ENCODE measurements around the gene SMAD6. TPM values are rescaled to one million over a fixed set of nuclear protein-coding genes. Genes with fewer than 3 reads are reported as not detected.

The SMAD6 gene
- total RNA-seq, 6 experiments from 2014 or later: 10.5 to 17.2 (median 12.3) TPM

DNA sequence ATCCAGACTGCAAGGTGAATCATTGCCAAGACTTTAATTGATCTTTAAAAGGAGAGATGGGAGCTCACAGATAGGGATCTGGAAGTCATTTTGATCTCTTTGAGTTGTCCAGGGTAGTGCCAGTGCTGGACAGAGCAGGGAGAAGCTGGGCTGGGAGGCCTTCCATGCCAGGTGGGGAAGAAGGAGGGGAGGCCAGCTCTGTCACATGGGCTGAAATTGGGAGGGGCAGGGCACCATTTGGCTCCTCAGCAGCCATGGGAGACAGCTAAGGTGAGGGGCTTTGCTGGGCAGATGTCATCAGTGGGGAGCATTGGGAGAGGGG, 23.4 kb downstream of the SMAD6 start:
- no peaks in the 10 kb centered on the region for H3K4me1 ChIP-seq
- intact Hi-C loops (cut with DNase I): no loop called here
- H3K9me3 ChIP-seq: no peaks in the 10 kb centered on the region
- TF ChIP-seq POLR2A (IDR thresholded peaks at IDR 0.05): no peak
- TF ChIP-seq, protein P1, sequence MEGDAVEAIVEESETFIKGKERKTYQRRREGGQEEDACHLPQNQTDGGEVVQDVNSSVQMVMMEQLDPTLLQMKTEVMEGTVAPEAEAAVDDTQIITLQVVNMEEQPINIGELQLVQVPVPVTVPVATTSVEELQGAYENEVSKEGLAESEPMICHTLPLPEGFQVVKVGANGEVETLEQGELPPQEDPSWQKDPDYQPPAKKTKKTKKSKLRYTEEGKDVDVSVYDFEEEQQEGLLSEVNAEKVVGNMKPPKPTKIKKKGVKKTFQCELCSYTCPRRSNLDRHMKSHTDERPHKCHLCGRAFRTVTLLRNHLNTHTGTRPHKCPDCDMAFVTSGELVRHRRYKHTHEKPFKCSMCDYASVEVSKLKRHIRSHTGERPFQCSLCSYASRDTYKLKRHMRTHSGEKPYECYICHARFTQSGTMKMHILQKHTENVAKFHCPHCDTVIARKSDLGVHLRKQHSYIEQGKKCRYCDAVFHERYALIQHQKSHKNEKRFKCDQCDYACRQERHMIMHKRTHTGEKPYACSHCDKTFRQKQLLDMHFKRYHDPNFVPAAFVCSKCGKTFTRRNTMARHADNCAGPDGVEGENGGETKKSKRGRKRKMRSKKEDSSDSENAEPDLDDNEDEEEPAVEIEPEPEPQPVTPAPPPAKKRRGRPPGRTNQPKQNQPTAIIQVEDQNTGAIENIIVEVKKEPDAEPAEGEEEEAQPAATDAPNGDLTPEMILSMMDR (IDR thresholded peaks at IDR 0.05): no peak
- no peak for DNase-seq
- no peaks in the 10 kb centered on the region for H3K27me3 ChIP-seq
- no peak overlapping the region for H3K27ac ChIP-seq
- no peak for ATAC-seq
- H3K4me3 ChIP-seq: no peak overlapping the region
- H3K36me3 ChIP-seq: no peaks in the 10 kb centered on the region

- H3K36me3 ChIP-seq: no peaks in the 10 kb centered on the region
- TF ChIP-seq, protein P1 (IDR thresholded peaks at IDR 0.05): no peak
- no peak for TF ChIP-seq POLR2A (IDR thresholded peaks at IDR 0.05)
Measured at GRCh38 chr15:66726386-66726785, 24.4 kb downstream of the SMAD6 start.

GRCh38 chr15:66729331-66729951, 27.4 kb downstream of the SMAD6 start:
- ATAC-seq (no peak), DNase-seq (no peak)
- 48% methylated on average over 5 of the region's 26 CpGs for WGBS (ENCODE audit: insufficient coverage, low coverage, low lambda C conversion rate, missing lambda C conversion rate)
- Histone ChIP-seq H3K4me3 (no peak overlapping the region), H3K27me3 (no peaks in the 10 kb centered on the region), H3K36me3 (no peaks in the 10 kb centered on the region), H3K4me1 (peaks cover 0 to 10% (median 4%) of the 10 kb centered on the region in 4 donors), H3K9me3 (no peaks in the 10 kb centered on the region), H3K27ac (no peak overlapping the region)
- TF ChIP-seq, protein P1 (IDR thresholded peaks at IDR 0.05): no peak
- no peak for TF ChIP-seq POLR2A (IDR thresholded peaks at IDR 0.05)
- intact Hi-C loops (cut with DNase I): no loop called here

More at GRCh38 chr15:66726386-66726785, 24.4 kb downstream of the SMAD6 start:
- DNase-seq: no peak
- Histone ChIP-seq H3K4me1 (no peaks in the 10 kb centered on the region), H3K27ac (no peak overlapping the region), H3K27me3 (no peaks in the 10 kb centered on the region), H3K4me3 (no peak overlapping the region), H3K9me3 (no peaks in the 10 kb centered on the region)
- no peak for ATAC-seq
- no CpG with 5 or more reads among the region's 2 CpGs for WGBS (ENCODE audit: insufficient coverage, low coverage, low lambda C conversion rate, missing lambda C conversion rate)
- intact Hi-C loops (cut with DNase I): no loop called here

DNA sequence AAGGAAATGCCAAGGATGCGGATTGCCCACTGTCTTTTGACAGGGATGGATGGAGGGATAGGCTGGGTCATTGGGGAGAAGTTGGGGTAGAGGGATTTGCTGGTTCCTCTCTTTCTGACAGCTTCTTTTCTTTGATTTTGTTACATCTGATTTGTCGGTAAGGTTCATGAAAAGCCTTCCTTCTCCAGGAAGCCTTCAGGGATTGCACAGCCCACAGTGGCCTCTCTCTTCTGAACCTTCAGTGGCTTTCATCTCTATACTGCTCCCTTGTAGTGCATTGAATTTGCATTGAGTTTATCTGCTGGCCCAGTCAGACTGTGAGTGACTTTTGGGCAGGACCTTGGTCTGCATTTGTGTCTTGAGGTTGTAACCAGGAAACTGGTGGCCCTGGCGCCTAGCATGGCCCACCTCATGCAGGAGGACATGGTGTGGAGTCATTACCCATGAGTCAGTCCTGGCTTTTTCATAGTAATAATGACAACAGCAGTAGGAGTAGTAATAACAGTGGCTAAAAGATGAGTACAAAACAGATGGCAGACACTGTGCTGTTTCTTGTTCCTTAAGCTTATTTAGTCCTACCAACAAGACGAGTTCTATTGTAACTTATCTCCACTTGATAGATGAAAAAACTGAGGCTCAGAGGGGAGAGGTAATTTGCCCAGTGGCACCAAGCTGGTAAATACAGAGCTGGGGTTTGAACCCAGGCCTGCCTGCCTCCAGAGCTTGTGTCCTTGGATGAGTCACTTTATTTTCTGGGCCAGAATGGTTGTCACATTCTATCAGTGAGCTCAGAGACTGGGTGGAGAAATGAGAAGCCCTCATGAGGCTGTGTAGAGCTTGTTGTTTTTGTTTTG, 28.4 kb downstream of the SMAD6 start:
- no peak overlapping the region for H3K27ac ChIP-seq
- no peak for ATAC-seq
- no peaks in the 10 kb centered on the region for H3K36me3 ChIP-seq

More for the DNA sequence above, 28.4 kb downstream of the SMAD6 start:
- DNase-seq: no peak
- no peaks in the 10 kb centered on the region for H3K9me3 ChIP-seq
- TF ChIP-seq, protein P1 (IDR thresholded peaks at IDR 0.05): no peak
- TF ChIP-seq POLR2A (IDR thresholded peaks at IDR 0.05): no peak
- WGBS (ENCODE audit: insufficient coverage, low coverage, low lambda C conversion rate, missing lambda C conversion rate): 66% methylated on average over 3 of the region's 4 CpGs
- peaks cover 0 to 19% (median 7%) of the 10 kb centered on the region in 4 donors for H3K4me1 ChIP-seq
- H3K4me3 ChIP-seq: no peak overlapping the region
- H3K27me3 ChIP-seq: no peaks in the 10 kb centered on the region
- intact Hi-C loops (cut with DNase I): no loop called here

Data from right lobe of liver (tissue), 6 donors.